GM21381 (cell line): ENCODE data around the gene MPRIP.
"Not testable (repeated sequence)": the region's sequence is repeated elsewhere in the genome, so short reads cannot be mapped to it uniquely, and the experiment has no call there.

Experiments
- ATAC-seq: cut with Tn5 transposase; IDR thresholded peaks from one replicate; pipeline ENCODE4 v1.9.1; 2021; ENCODE audit warnings: mild to moderate bottlenecking, moderate library complexity; ENCODE audit not compliant: unreplicated experiment

The MPRIP gene

DNA sequence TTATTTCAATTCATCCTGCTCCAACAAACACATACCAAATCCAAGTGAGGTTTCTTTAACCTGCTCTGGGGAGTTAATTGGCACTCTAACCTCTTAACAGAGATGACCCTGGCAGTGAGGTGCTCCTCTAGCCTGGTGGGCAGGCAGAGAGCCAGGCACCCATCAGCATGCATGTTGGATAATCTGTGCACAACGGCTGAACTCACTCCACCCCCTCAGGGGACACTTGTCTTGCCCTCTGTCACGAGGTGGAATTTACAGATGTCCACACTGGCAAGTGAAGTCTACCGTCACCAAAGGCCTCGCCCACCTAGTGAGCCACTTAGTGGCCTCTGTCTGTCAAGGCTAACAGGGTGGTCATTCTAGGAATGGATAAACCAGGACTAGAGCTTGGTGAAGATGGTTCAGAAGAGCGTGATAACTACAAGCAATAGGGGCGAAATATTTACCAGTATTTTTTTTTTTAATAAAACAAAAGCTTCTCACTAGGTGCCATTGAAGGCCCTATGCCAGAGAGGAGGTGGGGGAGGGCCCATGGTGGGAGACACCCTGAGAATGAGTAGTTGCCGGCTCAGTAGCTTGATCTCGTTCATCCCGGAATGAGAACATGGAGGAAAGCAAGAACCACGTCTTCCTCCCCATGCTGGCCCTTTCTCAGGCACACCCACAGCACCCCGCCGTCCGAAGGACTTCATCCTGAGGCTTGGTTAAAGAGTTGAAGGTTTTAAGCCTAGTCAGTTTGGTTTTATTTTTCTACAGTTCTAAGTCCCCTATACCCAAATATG, 138.7 kb downstream of the MPRIP start:
- no peak for ATAC-seq

GRCh38 chr17:17181666-17182597, 139.7 kb downstream of the MPRIP start:
- ATAC-seq = no peak

DNA sequence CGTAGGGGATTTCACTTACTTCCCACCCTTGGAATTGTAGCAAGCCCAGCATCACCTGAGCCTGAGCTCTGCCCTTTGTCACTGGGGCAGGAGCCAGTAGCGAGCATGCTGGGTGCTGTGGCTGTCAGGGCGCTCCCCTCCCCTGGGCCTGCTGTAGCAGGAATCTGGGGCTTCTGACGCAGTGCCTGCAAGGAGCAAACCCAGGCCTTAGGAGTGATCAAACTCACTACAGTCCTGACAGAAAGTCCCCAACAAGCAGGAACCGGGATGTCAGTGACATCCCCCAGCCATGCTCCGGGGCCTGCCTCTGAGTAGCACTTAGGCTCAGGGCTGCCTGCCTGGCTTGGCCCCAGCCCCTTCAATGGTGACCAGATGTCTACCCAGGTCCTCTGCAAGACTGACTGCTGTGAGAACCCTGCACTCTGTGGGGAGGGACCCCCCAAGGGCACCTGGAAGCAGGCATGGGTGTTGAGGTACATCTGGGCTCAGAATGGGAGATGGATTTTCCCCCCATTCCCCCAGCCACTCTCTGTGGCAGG, 140.4 kb downstream of the MPRIP start:
- ATAC-seq = no peak

- ATAC-seq = no peak
These were observed 141.5 kb downstream of the MPRIP start for GRCh38 chr17:17183744-17184143.

DNA sequence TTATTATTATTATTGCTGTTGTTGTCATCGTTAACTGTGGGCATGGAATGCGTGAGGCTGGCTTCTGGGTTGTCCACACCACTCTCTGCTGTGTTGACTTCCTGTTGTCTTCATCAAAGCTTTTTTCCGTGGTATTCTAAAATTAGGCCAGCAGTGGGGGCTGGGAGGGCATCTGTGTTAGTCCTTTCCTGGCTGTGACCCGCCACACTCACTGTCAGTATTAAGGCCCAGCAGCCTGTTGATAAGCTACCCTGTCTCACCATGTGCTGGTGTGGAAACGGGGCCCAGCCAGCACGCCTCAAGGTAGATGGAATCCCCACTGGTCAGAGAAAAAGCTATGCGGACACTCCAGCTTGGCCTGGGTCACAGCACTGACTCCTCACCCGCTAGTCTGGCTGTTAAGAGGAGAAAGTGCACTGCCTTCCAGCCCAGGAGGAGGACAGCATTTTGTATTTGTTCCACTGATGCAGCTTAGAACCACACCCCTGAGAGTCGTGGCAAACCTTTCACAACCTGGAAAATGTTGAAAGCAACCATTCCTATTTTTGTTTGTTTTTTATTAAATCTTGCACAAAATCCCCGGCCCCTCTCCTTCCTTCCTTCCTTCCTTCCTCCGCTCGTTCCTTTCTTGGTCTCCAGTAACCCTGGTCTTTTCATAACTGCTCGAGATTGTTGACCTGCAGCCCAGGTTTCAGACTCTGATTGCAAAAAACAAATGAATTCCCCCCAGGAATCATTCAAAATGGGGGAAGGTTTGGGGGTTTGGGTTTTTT, 142.9 kb downstream of the MPRIP start:
- not testable (repeated sequence) for ATAC-seq

DNA sequence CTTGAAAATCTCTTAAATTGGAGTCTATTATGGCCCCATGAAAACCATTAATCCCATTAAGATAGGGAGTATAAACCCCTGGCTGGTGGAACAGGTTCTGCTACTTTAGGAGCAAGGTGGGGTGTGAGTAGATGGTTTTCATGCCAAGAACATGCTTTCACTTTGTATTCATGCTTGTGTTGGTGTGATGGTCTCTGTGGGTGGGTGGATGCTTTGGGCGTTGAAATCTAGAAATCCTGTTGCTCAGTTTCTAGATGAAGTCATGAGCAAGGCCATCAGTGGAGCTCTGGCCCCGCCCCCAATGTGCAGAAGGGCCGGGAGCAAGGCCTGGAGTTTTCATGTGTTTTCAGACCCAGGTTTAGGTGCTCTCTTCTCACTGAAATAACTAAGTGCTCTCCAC, 143.8 kb downstream of the MPRIP start:
- ATAC-seq = no peak

DNA sequence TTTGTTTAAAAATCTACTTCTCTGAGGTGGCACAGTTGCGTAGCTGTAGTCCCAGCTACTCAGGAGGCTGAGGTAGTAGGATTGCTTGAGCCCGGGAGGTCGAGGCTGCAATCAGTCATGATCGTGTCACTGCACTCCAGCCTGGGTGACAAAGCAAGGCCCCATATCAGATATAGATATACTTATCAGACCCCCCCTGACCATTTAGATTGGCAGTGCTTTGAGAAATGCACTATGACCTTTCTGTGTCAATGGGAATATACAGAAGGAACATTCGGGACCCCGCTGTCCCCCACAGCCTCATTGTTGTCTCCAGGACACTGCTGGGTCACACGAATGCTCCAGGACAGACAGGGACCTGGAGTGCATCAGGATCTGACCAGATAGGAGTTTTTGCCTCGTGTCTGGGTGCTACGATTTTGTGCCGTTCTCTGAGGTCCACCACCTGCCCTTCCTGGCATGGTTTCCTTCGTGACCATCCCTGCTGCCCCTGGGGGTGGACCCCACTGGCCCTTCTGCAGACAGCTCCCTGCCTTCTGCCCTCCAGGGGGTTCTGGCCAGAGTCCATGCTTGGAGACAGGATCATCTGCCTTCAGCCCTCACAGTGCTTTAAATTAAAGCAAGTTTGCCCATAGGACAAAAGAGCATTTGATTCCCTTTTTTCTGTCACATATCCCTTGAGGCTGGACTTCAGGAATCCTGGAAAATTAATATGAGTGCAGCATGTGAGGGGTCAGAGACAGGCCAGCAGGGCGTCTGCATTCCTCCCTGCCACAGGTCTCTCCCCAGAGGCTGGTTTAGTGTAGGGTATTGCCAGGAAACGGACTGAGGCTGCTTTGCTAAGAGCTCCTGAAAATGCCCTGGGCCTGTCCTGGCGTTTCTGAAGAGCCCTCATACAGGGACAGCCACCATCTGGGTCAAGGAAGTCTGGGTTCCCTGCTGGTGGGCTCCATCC, 144.6 kb downstream of the MPRIP start:
- ATAC-seq = no peak

DNA sequence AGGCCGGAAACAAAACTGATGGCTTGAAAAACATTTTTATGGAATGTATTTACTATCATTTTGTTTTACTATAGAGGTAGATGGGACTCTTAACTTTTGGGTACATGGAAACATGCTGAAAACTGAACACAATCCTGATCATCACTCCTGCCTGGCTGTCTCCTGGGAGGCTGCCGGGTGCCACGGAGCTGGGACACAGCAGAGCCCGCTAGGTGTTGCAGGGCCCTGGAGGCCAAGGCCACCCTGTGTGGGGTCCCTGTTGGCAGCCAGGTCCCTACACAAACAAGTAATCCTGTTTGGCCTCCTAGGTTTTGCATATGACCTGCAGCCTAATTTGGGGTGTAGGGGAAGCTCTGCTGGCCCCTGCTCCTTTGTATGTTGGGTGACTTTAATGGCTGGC, 146.3 kb downstream of the MPRIP start:
- no peak for ATAC-seq

DNA sequence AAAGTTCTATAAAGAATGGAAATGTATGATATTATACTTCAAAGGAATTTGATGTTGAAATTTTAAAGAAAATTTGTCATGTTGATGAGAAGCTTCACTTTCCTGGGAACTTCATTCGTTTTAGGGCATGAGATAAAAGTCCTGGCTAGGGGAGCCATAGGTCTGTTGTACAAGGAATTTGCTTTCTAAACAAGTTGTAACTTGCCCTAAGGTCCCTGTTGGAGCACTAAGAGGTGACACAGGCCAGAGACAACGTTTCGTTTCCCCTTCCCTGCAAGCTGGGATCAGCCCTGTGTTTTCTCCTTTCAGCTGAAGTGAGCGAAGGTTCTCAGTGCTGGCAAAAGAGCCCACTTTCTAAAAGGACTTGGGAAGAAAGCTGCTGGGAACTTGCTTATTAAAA, 147.3 kb downstream of the MPRIP start:
- ATAC-seq = no peak

DNA sequence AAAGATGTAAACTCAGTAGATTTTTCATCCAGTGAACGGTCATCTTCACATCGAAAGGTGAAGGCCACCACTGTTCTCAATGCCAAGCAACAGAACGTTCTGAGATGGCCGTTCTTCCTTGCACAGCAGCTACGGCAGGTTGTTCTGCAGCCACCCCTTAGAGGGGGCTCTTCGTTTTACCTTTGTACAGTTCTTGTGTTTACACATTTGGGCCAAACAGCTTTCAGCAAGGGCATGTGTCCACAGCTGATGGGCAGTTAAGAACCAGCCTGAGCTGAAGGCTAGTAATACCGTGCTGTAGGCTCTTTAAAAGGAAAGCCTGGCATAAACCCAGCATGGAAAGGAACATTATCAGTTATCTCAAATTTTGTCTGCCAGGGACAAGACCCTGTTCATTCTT, 147.9 kb downstream of the MPRIP start:
- ATAC-seq = no peak

GRCh38 chr17:17191346-17191792, 149.1 kb downstream of the MPRIP start:
- no peak for ATAC-seq

DNA sequence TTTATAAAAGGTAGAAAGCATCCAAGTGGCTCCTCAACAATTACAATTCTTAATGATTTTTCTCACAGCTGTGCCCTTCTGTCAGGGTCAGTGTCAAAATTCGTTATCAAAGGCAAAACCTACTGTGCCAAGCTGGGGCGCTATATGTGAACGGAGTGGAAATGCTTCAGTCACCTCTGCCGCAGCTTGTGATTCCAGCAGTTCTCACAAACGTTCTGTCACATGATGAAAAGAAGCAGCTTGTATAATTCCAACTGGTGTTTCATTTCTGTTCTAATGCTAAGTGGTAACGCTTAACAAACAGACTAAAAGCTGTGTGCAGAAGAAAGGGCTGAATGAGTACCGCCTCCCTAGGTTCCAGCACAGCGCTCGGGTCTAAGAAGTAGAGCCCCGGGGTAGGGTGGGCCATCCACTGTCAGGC, 149.7 kb downstream of the MPRIP start:
- ATAC-seq = no peak

DNA sequence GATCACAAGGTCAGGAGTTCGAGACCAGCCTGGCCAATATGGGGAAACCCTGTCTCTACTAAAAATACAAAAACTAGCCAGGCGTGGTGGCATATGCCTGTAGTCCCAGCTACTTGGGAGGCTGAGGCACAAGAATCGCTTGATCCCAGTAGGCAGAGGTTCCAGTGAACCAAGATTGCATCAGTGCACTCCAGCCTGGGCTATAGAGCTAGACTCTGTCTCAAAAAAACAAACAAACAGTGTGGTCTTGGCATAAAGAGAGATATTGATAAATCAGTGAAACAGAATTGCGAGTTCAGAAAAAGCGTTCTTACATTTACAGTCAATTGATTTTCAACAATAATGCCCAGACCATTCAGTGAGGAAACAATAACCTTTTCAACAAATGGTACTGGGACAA, 153.2 kb downstream of the MPRIP start:
- not testable (repeated sequence) for ATAC-seq

- ATAC-seq = no peak
These were observed 154.5 kb downstream of the MPRIP start for GRCh38 chr17:17196776-17197175.

GRCh38 chr17:17198281-17198680, 156.0 kb downstream of the MPRIP start:
- ATAC-seq = no peak

GRCh38 chr17:17200311-17200710, 158.1 kb downstream of the MPRIP start:
- ATAC-seq = no peak

DNA sequence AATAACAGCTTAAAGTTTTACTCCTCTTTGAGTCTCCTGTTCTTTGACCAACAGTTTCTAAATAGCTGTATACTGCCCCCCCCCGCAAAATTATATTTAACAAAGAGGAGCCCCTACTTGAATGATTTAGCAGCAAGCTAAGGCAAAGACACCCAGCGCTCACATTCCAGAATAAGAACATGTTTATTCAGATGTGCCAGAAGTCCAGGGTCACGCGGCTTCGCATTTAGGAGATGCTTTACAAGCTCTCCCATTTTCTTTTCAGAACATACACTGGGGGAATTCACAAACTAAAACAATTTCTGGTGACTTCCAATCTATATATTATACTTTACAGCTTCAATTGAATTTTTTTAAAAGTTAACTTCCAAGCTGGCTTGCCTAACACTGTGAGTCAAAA, 158.6 kb downstream of the MPRIP start:
- ATAC-seq = no peak

- no peak for ATAC-seq
These were observed 159.0 kb downstream of the MPRIP start for GRCh38 chr17:17201271-17201670.

DNA sequence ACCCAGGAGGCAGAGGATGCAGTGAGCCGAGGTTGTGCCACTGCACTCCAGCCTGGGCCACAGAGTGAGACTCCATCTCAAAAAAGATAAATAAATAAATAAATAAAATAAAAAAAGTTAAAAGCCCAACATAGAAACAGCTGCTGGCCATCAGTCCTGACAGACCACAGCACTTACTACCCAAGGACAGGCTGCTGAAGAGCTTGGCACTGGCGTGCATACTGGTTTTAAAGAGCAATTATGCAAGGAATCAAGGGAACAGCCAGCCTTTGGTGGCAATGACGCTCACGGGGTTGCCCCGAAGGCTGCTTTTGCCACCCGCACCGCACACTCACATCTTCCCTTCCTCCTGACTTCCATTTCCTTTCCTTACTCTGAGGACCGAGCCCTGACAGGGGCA, 159.7 kb downstream of the MPRIP start:
- no peak for ATAC-seq
